ENCODE results near the gene SASS6.

The SASS6 gene

GRCh38 chr1:100122177-100122576, 10.6 kb downstream of the SASS6 start:
- H2BK5ac ChIP-seq (ENCODE audit: low read depth, low read length, poor library complexity, severe bottlenecking), result no peak overlapping the region
- no peaks in the 10 kb centered on the region for H3K27me3 ChIP-seq (ENCODE audit: control insufficient read depth in 1 of 2, insufficient read depth in 1 of 2, low read length in 2 of 2)
- H3K23ac ChIP-seq (ENCODE audit: low read length in 2 of 2), result no peak overlapping the region
- no peak overlapping the region for H4K8ac ChIP-seq (ENCODE audit: low read length)
- 80% methylated on average over 1 of the region's 1 CpG for WGBS
- H2BK120ac ChIP-seq (ENCODE audit: low read depth, low read length), result no peak overlapping the region
- no peak overlapping the region for H3K14ac ChIP-seq (ENCODE audit: low read length in 2 of 2)
- H2AFZ ChIP-seq (ENCODE audit: low read depth, low read length), result no peak overlapping the region
- H3K27ac ChIP-seq (ENCODE audit: low read length, poor library complexity, severe bottlenecking), result no peak overlapping the region
- H3K9ac ChIP-seq (ENCODE audit: low read length), result no peak overlapping the region
- peaks cover 8% of the 10 kb centered on the region for H3K79me1 ChIP-seq (replicated peaks; ENCODE audit: low read length, poor library complexity, severe bottlenecking)
- H2AK5ac ChIP-seq (ENCODE audit: low read length, severe bottlenecking), result no peak overlapping the region
- H3K18ac ChIP-seq (ENCODE audit: low read depth in 1 of 2, low read length in 2 of 2), result no peak overlapping the region
- H3K4me1 ChIP-seq (ENCODE audit: control insufficient read depth, insufficient read depth, low read depth, low read length), result no peaks in the 10 kb centered on the region
- H2BK15ac ChIP-seq (ENCODE audit: low read depth, poor library complexity, severe bottlenecking), result no peak overlapping the region
- peaks cover 2 to 9% of the 10 kb centered on the region in 2 experiments for H3K36me3 ChIP-seq (ENCODE audit: control insufficient read depth in 1 of 2, insufficient read depth in 2 of 2, low read depth in 1 of 2, low read length in 2 of 2)
- no peak for DNase-seq
- no peak overlapping the region for H2BK12ac ChIP-seq (ENCODE audit: low read length in 2 of 2)
- no peak overlapping the region for H3K4me2 ChIP-seq (ENCODE audit: low read length, poor library complexity, severe bottlenecking)
- H3K4ac ChIP-seq (ENCODE audit: low read depth in 1 of 2, low read length in 2 of 2), result no peak overlapping the region
- H3K4me3 ChIP-seq (ENCODE audit: insufficient read depth in 1 of 2, low read depth in 1 of 2, low read length in 2 of 2), result no peak overlapping the region
- H3K9me3 ChIP-seq (ENCODE audit: control insufficient read depth, low read length), result no peaks in the 10 kb centered on the region
- H4K91ac ChIP-seq (ENCODE audit: low read length), result no peak overlapping the region

GRCh38 chr1:100115524-100115923, 17.2 kb downstream of the SASS6 start:
- 100% methylated on average over 2 of the region's 4 CpGs for WGBS
- Histone ChIP-seq H3K4ac (ENCODE audit: low read depth in 1 of 2, low read length in 2 of 2) (no peak overlapping the region), H3K79me1 (replicated peaks; ENCODE audit: low read length, poor library complexity, severe bottlenecking) (peaks cover 2% of the 10 kb centered on the region), H3K9me3 (ENCODE audit: control insufficient read depth, low read length) (no peaks in the 10 kb centered on the region), H3K14ac (ENCODE audit: low read length in 2 of 2) (no peak overlapping the region), H3K36me3 (ENCODE audit: control insufficient read depth in 1 of 2, insufficient read depth in 2 of 2, low read depth in 1 of 2, low read length in 2 of 2) (peaks cover 0 to 9% of the 10 kb centered on the region in 2 experiments), H3K23ac (ENCODE audit: low read length in 2 of 2) (no peak overlapping the region), H4K91ac (ENCODE audit: low read length) (no peak overlapping the region), H2BK12ac (ENCODE audit: low read length in 2 of 2) (no peak overlapping the region), H3K4me2 (ENCODE audit: low read length, poor library complexity, severe bottlenecking) (no peak overlapping the region), H2AK5ac (ENCODE audit: low read length, severe bottlenecking) (no peak overlapping the region), H3K4me3 (ENCODE audit: insufficient read depth in 1 of 2, low read depth in 1 of 2, low read length in 2 of 2) (no peak overlapping the region), H3K18ac (ENCODE audit: low read depth in 1 of 2, low read length in 2 of 2) (no peak overlapping the region), H2BK15ac (ENCODE audit: low read depth, poor library complexity, severe bottlenecking) (no peak overlapping the region), H3K27me3 (ENCODE audit: control insufficient read depth in 1 of 2, insufficient read depth in 1 of 2, low read length in 2 of 2) (no peaks in the 10 kb centered on the region), H3K4me1 (ENCODE audit: control insufficient read depth, insufficient read depth, low read depth, low read length) (no peaks in the 10 kb centered on the region), H3K27ac (ENCODE audit: low read length, poor library complexity, severe bottlenecking) (no peak overlapping the region), H4K8ac (ENCODE audit: low read length) (no peak overlapping the region), H2AFZ (ENCODE audit: low read depth, low read length) (no peak overlapping the region), H2BK5ac (ENCODE audit: low read depth, low read length, poor library complexity, severe bottlenecking) (no peak overlapping the region), H3K9ac (ENCODE audit: low read length) (no peak overlapping the region), H2BK120ac (ENCODE audit: low read depth, low read length) (no peak overlapping the region)
- DNase-seq, result no peak

GRCh38 chr1:100109554-100110066, 23.1 kb downstream of the SASS6 start:
- Histone ChIP-seq H3K27ac (ENCODE audit: low read length, poor library complexity, severe bottlenecking) (no peak overlapping the region), H2BK15ac (ENCODE audit: low read depth, poor library complexity, severe bottlenecking) (no peak overlapping the region), H3K23ac (ENCODE audit: low read length in 2 of 2) (no peak overlapping the region), H3K9me3 (ENCODE audit: control insufficient read depth, low read length) (no peaks in the 10 kb centered on the region), H2AFZ (ENCODE audit: low read depth, low read length) (no peak overlapping the region), H3K9ac (ENCODE audit: low read length) (no peak overlapping the region), H2AK5ac (ENCODE audit: low read length, severe bottlenecking) (no peak overlapping the region), H3K4me2 (ENCODE audit: low read length, poor library complexity, severe bottlenecking) (no peak overlapping the region), H3K4me1 (ENCODE audit: control insufficient read depth, insufficient read depth, low read depth, low read length) (no peaks in the 10 kb centered on the region), H3K27me3 (ENCODE audit: control insufficient read depth in 1 of 2, insufficient read depth in 1 of 2, low read length in 2 of 2) (no peaks in the 10 kb centered on the region), H4K91ac (ENCODE audit: low read length) (no peak overlapping the region), H3K79me1 (replicated peaks; ENCODE audit: low read length, poor library complexity, severe bottlenecking) (peaks cover 2% of the 10 kb centered on the region), H2BK5ac (ENCODE audit: low read depth, low read length, poor library complexity, severe bottlenecking) (no peak overlapping the region), H2BK120ac (ENCODE audit: low read depth, low read length) (no peak overlapping the region), H3K4me3 (ENCODE audit: insufficient read depth in 1 of 2, low read depth in 1 of 2, low read length in 2 of 2) (no peak overlapping the region), H2BK12ac (ENCODE audit: low read length in 2 of 2) (no peak overlapping the region), H4K8ac (ENCODE audit: low read length) (no peak overlapping the region), H3K4ac (ENCODE audit: low read depth in 1 of 2, low read length in 2 of 2) (no peak overlapping the region), H3K36me3 (ENCODE audit: control insufficient read depth in 1 of 2, insufficient read depth in 2 of 2, low read depth in 1 of 2, low read length in 2 of 2) (peaks cover 0 to 7% of the 10 kb centered on the region in 2 experiments), H3K14ac (ENCODE audit: low read length in 2 of 2) (no peak overlapping the region), H3K18ac (ENCODE audit: low read depth in 1 of 2, low read length in 2 of 2) (no peak overlapping the region)
- DNase-seq, result no peak

DNA sequence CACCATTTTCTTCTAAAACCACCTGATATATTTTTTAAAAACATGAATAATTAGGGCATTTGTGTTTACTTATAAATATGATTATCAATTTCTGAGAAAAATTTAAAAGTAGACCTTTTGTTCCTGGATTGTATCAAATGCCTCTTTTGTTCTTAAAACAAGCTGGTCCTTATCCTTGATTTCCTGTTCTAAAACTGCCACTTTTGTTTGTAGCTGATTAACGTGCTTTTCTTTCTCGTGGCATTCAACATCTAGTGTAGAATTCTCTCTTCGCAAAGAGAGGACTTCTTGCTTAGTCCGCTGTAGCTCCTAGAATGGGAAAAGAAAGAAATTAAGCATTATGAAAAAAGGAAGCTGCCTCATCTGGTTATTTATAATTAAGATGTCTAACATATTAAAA, 25.0 kb downstream of the SASS6 start:
- WGBS, result 84% methylated on average over 3 of the region's 4 CpGs

More for the DNA sequence above, 25.0 kb downstream of the SASS6 start:
- H3K79me1 ChIP-seq (replicated peaks; ENCODE audit: low read length, poor library complexity, severe bottlenecking), result peaks cover under 1% of the 10 kb centered on the region
- no peak overlapping the region for H3K4ac ChIP-seq (ENCODE audit: low read depth in 1 of 2, low read length in 2 of 2)
- no peaks in the 10 kb centered on the region for H3K27me3 ChIP-seq (ENCODE audit: control insufficient read depth in 1 of 2, insufficient read depth in 1 of 2, low read length in 2 of 2)
- no peak overlapping the region for H2BK120ac ChIP-seq (ENCODE audit: low read depth, low read length)
- no peak overlapping the region for H3K4me2 ChIP-seq (ENCODE audit: low read length, poor library complexity, severe bottlenecking)
- no peak overlapping the region for H2BK15ac ChIP-seq (ENCODE audit: low read depth, poor library complexity, severe bottlenecking)
- no peak overlapping the region for H2AFZ ChIP-seq (ENCODE audit: low read depth, low read length)
- H2AK5ac ChIP-seq (ENCODE audit: low read length, severe bottlenecking), result no peak overlapping the region
- H2BK5ac ChIP-seq (ENCODE audit: low read depth, low read length, poor library complexity, severe bottlenecking), result no peak overlapping the region
- no peak overlapping the region for H3K27ac ChIP-seq (ENCODE audit: low read length, poor library complexity, severe bottlenecking)
- peaks cover 4 to 7% of the 10 kb centered on the region in 2 experiments for H3K36me3 ChIP-seq (ENCODE audit: control insufficient read depth in 1 of 2, insufficient read depth in 2 of 2, low read depth in 1 of 2, low read length in 2 of 2)
- H3K9ac ChIP-seq (ENCODE audit: low read length), result no peak overlapping the region
- H2BK12ac ChIP-seq (ENCODE audit: low read length in 2 of 2), result no peak overlapping the region
- no peak overlapping the region for H4K91ac ChIP-seq (ENCODE audit: low read length)
- DNase-seq, result no peak
- no peaks in the 10 kb centered on the region for H3K4me1 ChIP-seq (ENCODE audit: control insufficient read depth, insufficient read depth, low read depth, low read length)
- H3K9me3 ChIP-seq (ENCODE audit: control insufficient read depth, low read length), result no peaks in the 10 kb centered on the region
- no peak overlapping the region for H3K4me3 ChIP-seq (ENCODE audit: insufficient read depth in 1 of 2, low read depth in 1 of 2, low read length in 2 of 2)
- no peak overlapping the region for H4K8ac ChIP-seq (ENCODE audit: low read length)
- H3K14ac ChIP-seq (ENCODE audit: low read length in 2 of 2), result no peak overlapping the region
- no peak overlapping the region for H3K23ac ChIP-seq (ENCODE audit: low read length in 2 of 2)
- no peak overlapping the region for H3K18ac ChIP-seq (ENCODE audit: low read depth in 1 of 2, low read length in 2 of 2)
